Smooth muscle cell (in vitro differentiated cells): ENCODE measurements around the gene DACT2. TPM values are rescaled to one million over a fixed set of nuclear protein-coding genes. Genes with fewer than 3 reads are reported as not detected.
"Not testable (repeated sequence)": the region's sequence is repeated elsewhere in the genome, so short reads cannot be mapped to it uniquely, and the experiment has no call there.

ENCODE experiments used
- DNase-seq: peaks from one replicate; lab custom pipeline; 2025; ENCODE audit not compliant: unreplicated experiment; lab: John Stamatoyannopoulos, UW
- H2AFZ ChIP-seq: fragments of 200-600 bp; sonication (generic); 2 replicates; pipeline ENCODE4 v1.6.0; 2016; ENCODE audit warnings: antibody characterized with exemption, low read depth, mild to moderate bottlenecking
- H3F3A ChIP-seq: fragments of 200-600 bp; sonication (generic); 2 replicates; pipeline ENCODE4 v1.6.0; 2017; ENCODE audit warnings: antibody characterized with exemption, low read depth
- H3K27ac ChIP-seq: fragments of 200-600 bp; sonication (generic); 2 replicates; pipeline ENCODE4 v1.5.1; 2016; ENCODE audit warnings: low read depth, mild to moderate bottlenecking
- H3K27me3 ChIP-seq: fragments of 200-600 bp; sonication (generic); 2 replicates; pipeline ENCODE4 v1.6.1; 2016; ENCODE audit warnings: low read depth, mild to moderate bottlenecking
- H3K36me3 ChIP-seq: fragments of 200-600 bp; sonication (generic); 2 replicates; pipeline ENCODE4 v1.5.1; 2016; ENCODE audit warnings: low read depth
- H3K4me1 ChIP-seq: fragments of 200-600 bp; sonication (generic); 2 replicates; pipeline ENCODE4 v1.5.1; 2016; ENCODE audit warnings: low read depth
- H3K4me2 ChIP-seq: fragments of 200-600 bp; sonication (generic); 2 replicates; pipeline ENCODE4 v1.6.0; 2016; ENCODE audit warnings: mild to moderate bottlenecking
- H3K4me3 ChIP-seq: fragments of 200-600 bp; sonication (generic); 2 replicates; pipeline ENCODE4 v1.5.1; 2016; ENCODE audit warnings: mild to moderate bottlenecking
- H3K79me2 ChIP-seq: fragments of 200-600 bp; sonication (generic); 2 replicates; pipeline ENCODE4 v1.6.0; 2016; ENCODE audit warnings: low read depth, mild to moderate bottlenecking
- H3K9ac ChIP-seq: fragments of 200-600 bp; sonication (generic); 2 replicates; pipeline ENCODE4 v1.6.0; 2016; ENCODE audit warnings: low read depth
- H3K9me3 ChIP-seq: fragments of 200-600 bp; sonication (generic); replicated peaks from 2 replicates; pipeline ENCODE4 v1.5.1; 2016; ENCODE audit warnings: low read depth
- H4K20me1 ChIP-seq: fragments of 200-600 bp; sonication (generic); 2 replicates; pipeline ENCODE4 v1.6.0; 2016; ENCODE audit warnings: low read depth
- WGBS: methylation state at CpG from one replicate; pipeline ENCODE4 v1.1.7; 2016; ENCODE audit warnings: low lambda C conversion rate; 5-methylcytosine and 5-hydroxymethylcytosine counted together
- polyA plus RNA-seq: library from polyadenylated mRNA; unstranded; fragments of >200 nt; fragmentation: Nextera tagmentation; extraction: Ambion mirVana; gene quantifications from 2 replicates; pipeline ENCODE4 v1.2.1, GENCODE V29; 2016
- total RNA-seq: library from RNA; depleted of rRNA; stranded (reverse); fragments of >200 nt; gene quantifications from 2 replicates; pipeline ENCODE4 v1.2.3, GENCODE V29; 2014
- TF ChIP-seq, protein P1 (sequence below): fragments of 200-600 bp; sonication (generic); IDR thresholded peaks from 2 replicates; pipeline ENCODE4 v1.5.1; 2017; ENCODE audit warnings: borderline replicate concordance, mild to moderate bottlenecking, antibody characterized with exemption; ENCODE audit not compliant: insufficient read depth, poor library complexity, severe bottlenecking

Gene DACT2
- total and polyA plus RNA-seq, 2 experiments from 2014 or later: 0.06 to 0.18 TPM

DNA sequence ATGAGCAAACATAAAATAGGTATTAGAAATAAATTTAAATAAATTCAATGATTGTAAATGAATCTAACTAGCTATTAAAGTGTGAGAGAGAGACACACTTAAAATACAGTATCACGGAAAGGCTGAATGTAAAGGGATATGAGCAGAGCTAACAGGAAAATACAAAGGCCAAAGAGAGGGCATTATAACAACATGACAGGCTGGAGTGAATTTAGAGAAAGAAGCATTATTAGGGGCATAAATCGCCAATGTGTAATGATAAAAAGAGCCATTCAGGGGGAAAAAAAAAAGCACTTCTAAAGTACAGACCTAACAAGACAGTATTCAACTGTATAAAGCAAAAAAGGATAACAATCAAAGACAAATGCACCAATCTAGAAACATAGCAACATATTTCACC, 28.1 kb downstream of the DACT2 start:
- WGBS: 90% methylated on average over 2 of the region's 2 CpGs
- TF ChIP-seq, protein P1, sequence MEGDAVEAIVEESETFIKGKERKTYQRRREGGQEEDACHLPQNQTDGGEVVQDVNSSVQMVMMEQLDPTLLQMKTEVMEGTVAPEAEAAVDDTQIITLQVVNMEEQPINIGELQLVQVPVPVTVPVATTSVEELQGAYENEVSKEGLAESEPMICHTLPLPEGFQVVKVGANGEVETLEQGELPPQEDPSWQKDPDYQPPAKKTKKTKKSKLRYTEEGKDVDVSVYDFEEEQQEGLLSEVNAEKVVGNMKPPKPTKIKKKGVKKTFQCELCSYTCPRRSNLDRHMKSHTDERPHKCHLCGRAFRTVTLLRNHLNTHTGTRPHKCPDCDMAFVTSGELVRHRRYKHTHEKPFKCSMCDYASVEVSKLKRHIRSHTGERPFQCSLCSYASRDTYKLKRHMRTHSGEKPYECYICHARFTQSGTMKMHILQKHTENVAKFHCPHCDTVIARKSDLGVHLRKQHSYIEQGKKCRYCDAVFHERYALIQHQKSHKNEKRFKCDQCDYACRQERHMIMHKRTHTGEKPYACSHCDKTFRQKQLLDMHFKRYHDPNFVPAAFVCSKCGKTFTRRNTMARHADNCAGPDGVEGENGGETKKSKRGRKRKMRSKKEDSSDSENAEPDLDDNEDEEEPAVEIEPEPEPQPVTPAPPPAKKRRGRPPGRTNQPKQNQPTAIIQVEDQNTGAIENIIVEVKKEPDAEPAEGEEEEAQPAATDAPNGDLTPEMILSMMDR: no peak
- no peak overlapping the region for H3K27ac ChIP-seq

DNA sequence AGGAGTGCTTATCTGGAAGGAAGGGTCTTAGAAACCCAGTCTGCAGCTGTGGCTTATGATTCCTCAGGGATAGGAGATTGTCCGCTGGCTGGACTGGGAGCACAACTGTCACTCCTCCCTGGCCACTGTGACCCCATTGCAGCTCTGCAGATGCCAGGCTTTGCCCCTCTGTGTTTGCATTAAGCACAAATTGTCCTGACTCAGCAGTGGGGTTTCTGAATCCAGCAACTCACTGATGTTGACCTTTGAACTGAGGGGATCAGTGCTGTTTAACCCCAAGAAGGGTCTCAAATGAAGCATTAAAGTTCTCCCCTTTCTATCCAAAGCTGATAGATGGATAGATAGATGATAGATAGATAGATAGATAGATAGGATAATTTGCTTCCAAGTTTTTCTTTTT, 29.5 kb downstream of the DACT2 start:
- H4K20me1 ChIP-seq: no peaks in the 10 kb centered on the region
- H3K27me3 ChIP-seq: peaks cover 9% of the 10 kb centered on the region
- H3K9me3 ChIP-seq: no peaks in the 10 kb centered on the region
- TF ChIP-seq, protein P1: no peak
- DNase-seq: no peak
- no peak overlapping the region for H2AFZ ChIP-seq
- H3K9ac ChIP-seq: no peak overlapping the region
- no peaks in the 10 kb centered on the region for H3K79me2 ChIP-seq
- 100% methylated on average over 1 of the region's 1 CpG for WGBS
- H3K4me3 ChIP-seq: no peak overlapping the region
- H3F3A ChIP-seq: no peaks in the 10 kb centered on the region
- H3K4me1 ChIP-seq: no peaks in the 10 kb centered on the region
- H3K27ac ChIP-seq: no peak overlapping the region
- no peak overlapping the region for H3K4me2 ChIP-seq
- H3K36me3 ChIP-seq: no peaks in the 10 kb centered on the region

More for the DNA sequence above, 28.1 kb downstream of the DACT2 start:
- DNase-seq: no peak
- no peaks in the 10 kb centered on the region for H3F3A ChIP-seq
- no peaks in the 10 kb centered on the region for H3K4me1 ChIP-seq
- H3K79me2 ChIP-seq: no peaks in the 10 kb centered on the region
- no peaks in the 10 kb centered on the region for H4K20me1 ChIP-seq
- H3K4me2 ChIP-seq: no peak overlapping the region
- H3K36me3 ChIP-seq: no peaks in the 10 kb centered on the region
- H3K4me3 ChIP-seq: no peak overlapping the region
- no peak overlapping the region for H2AFZ ChIP-seq
- no peak overlapping the region for H3K9ac ChIP-seq
- peaks cover 12% of the 10 kb centered on the region for H3K27me3 ChIP-seq
- H3K9me3 ChIP-seq: no peaks in the 10 kb centered on the region

DNA sequence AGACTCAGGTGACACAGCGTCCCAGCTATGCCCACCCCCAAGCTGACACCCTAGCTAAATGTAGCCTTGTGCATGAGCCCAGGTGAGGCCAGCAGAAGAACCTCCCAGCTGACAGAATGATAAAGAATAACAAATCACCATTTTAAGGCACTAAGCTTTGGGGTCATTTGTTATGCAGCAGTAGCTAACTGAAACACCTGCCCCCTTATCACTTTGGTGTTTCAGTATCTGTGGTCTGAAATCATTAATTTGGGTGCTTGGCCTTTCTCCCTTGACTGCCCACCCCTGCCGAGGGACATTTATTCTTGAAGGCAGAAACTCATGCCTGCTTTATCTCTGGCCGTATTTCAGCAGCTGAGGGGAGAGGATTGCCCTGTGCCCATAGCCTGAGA, 30.0 kb downstream of the DACT2 start:
- no peak overlapping the region for H3K27ac ChIP-seq
- TF ChIP-seq, protein P1: no peak
- H3K4me3 ChIP-seq: no peak overlapping the region
- H4K20me1 ChIP-seq: no peaks in the 10 kb centered on the region
- no peak overlapping the region for H3K9ac ChIP-seq
- peaks cover 9% of the 10 kb centered on the region for H3K27me3 ChIP-seq
- H3K4me1 ChIP-seq: no peaks in the 10 kb centered on the region
- H3K36me3 ChIP-seq: no peaks in the 10 kb centered on the region
- H3K79me2 ChIP-seq: no peaks in the 10 kb centered on the region
- DNase-seq: no peak
- no peaks in the 10 kb centered on the region for H3K9me3 ChIP-seq
- whole genome bisulfite sequencing: 89% methylated on average over 3 of the region's 3 CpGs
- H3F3A ChIP-seq: no peaks in the 10 kb centered on the region
- H2AFZ ChIP-seq: no peak overlapping the region
- no peak overlapping the region for H3K4me2 ChIP-seq

DNA sequence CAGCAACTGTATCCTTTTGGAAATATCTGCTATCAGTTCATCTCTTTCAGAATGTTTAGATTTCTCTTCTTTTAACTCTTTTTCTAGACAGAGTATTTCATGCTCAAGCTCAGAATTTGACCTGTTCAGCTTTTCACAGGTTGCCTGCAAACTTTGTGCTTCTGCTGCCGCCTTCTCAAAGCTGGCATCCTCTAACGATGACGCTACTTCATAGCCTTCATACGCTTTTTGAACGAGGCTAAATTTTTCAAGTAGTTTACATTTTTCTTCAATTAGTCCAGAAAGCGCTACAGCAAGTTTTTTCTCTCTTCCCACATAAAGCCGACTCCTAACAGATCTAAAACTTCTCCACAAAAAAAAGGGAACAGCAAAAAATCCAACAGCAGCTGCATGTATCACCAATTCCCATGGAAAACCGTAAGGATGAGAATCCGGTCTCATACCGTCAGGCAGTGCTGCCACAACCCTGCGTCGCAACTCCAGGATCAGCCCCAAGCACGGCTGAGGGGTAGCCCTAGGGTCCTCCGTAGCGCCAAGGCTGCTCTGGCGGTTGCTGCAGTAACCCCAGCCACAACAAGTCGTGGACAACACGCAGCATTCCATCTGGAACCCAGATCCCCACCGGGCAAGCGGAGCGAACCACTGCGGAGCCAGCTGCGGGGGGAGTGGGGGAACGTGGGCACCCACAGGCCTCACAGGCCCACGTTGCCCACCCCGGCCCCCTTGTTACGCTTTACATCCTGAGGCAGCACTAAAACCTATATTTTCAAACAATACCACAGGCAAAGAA, 30.6 kb downstream of the DACT2 start:
- Histone ChIP-seq H2AFZ (no peak overlapping the region), H4K20me1 (no peaks in the 10 kb centered on the region), H3K4me3 (no peak overlapping the region), H3K36me3 (no peaks in the 10 kb centered on the region), H3K4me2 (no peak overlapping the region), H3K9me3 (no peaks in the 10 kb centered on the region), H3K9ac (no peak overlapping the region), H3K4me1 (no peaks in the 10 kb centered on the region), H3F3A (no peaks in the 10 kb centered on the region), H3K27ac (no peak overlapping the region), H3K27me3 (peaks cover 9% of the 10 kb centered on the region), H3K79me2 (no peaks in the 10 kb centered on the region)
- TF ChIP-seq, protein P1: no peak
- 91% methylated on average over 27 of the region's 27 CpGs for WGBS
- DNase-seq: no peak

DNA sequence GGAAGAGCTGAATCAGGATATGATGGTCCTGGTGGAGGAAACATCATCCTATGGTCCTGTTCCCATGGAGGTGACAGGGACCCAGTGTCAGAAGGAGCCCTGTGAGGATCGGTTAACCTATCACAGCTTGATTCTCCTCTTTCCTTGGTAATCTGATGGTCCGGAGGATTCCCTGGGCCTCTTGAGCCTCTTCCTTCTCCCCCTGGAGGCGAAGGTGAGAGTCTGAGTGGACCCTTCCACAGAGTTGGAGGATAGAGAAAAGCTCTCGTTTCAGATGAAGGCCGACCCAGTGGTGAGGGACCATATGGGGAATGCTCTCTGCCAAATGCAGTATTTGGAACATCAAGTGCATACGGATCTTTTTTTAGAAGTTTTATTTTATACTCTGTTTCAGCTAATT, 32.1 kb downstream of the DACT2 start:
- H3K36me3 ChIP-seq, H3K4me2 ChIP-seq, H4K20me1 ChIP-seq, H3K9ac ChIP-seq, H3K4me1 ChIP-seq, H3F3A ChIP-seq, H3K27me3 ChIP-seq, H3K4me3 ChIP-seq, H3K9me3 ChIP-seq, H2AFZ ChIP-seq, DNase-seq, H3K27ac ChIP-seq, H3K79me2 ChIP-seq: not testable (repeated sequence)
- 91% methylated on average over 6 of the region's 6 CpGs for WGBS
